Measurements from ENCODE around the gene TMA16.

- TF ChIP-seq CTCF (IDR thresholded peaks at IDR 0.05) (no peak), POLR2A (IDR thresholded peaks at IDR 0.05) (no peak)
Observed at GRCh38 chr4:163558539-163559044, 64.1 kb downstream of the TMA16 start.

All from heart left ventricle (tissue), 13 donors.